Measurements from ENCODE around the gene NAA10.

NAA10 gene

DNA sequence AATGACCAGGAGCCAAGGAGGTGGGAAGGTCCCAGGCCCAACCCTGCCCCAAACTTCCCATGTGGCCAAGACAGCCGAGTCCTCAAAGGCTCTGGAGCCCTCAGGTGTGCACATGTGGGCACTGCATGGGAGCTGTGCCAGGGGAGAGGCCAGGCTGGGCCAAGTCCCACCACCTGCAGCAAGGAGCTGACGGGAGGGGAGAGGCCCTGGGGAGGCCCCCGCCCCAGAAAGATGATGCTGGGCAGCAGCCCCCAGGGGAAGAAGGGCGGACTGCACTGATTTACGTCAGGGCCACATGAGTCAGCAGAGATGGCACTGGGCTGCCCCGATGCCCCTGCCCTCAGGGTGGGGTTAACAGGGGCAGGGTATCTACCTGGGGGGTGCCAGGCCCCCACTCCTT, 50.2 kb downstream of the NAA10 start:
- no peak overlapping the region for H3K4me3 ChIP-seq (ENCODE audit: low read depth, low read length)
- no peak overlapping the region for H3K9ac ChIP-seq
- no peak overlapping the region for H3K27ac ChIP-seq
- no peak overlapping the region for H3K4me2 ChIP-seq (ENCODE audit: low read length)
- no peaks in the 10 kb centered on the region for H3K36me3 ChIP-seq (ENCODE audit: control insufficient read depth, insufficient read depth, low read length)
- no peaks in the 10 kb centered on the region for H3K4me1 ChIP-seq
- no peaks in the 10 kb centered on the region for H3K79me2 ChIP-seq
- H3K27me3 ChIP-seq (ENCODE audit: control insufficient read depth, insufficient read depth, low read length): peaks cover 3% of the 10 kb centered on the region
- H2AFZ ChIP-seq: no peak overlapping the region
- no peaks in the 10 kb centered on the region for H3K9me3 ChIP-seq (ENCODE audit: control insufficient read depth, low read length)
- TF ChIP-seq, protein P1, sequence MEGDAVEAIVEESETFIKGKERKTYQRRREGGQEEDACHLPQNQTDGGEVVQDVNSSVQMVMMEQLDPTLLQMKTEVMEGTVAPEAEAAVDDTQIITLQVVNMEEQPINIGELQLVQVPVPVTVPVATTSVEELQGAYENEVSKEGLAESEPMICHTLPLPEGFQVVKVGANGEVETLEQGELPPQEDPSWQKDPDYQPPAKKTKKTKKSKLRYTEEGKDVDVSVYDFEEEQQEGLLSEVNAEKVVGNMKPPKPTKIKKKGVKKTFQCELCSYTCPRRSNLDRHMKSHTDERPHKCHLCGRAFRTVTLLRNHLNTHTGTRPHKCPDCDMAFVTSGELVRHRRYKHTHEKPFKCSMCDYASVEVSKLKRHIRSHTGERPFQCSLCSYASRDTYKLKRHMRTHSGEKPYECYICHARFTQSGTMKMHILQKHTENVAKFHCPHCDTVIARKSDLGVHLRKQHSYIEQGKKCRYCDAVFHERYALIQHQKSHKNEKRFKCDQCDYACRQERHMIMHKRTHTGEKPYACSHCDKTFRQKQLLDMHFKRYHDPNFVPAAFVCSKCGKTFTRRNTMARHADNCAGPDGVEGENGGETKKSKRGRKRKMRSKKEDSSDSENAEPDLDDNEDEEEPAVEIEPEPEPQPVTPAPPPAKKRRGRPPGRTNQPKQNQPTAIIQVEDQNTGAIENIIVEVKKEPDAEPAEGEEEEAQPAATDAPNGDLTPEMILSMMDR (IDR thresholded peaks at IDR 0.05): peak; percentile 55

DNA sequence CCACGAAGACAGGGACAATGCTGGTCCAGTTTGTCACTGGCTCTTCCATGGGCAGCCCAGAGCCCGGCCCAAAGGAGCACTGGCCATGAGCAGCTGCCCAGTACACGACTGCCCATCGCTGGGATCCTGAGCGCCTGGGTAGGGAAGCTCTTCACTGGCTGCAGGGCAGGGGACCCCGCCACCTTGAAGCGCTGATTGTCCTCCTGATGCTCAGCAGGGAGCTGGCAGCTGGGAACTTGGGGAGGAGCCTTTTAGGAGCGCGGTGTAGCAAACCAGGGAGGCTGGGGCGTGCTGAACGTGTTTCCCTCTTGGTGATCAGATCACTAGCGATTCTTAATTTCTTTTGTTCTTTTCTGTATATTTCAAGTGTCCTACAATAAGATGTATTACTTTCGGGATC, 50.7 kb downstream of the NAA10 start:
- Histone ChIP-seq H3K9ac (no peak overlapping the region), H3K27ac (no peak overlapping the region), H3K27me3 (ENCODE audit: control insufficient read depth, insufficient read depth, low read length) (peaks cover 3% of the 10 kb centered on the region), H3K9me3 (ENCODE audit: control insufficient read depth, low read length) (no peaks in the 10 kb centered on the region), H3K4me1 (no peaks in the 10 kb centered on the region), H3K79me2 (no peaks in the 10 kb centered on the region), H3K4me3 (ENCODE audit: low read depth, low read length) (no peak overlapping the region), H3K36me3 (ENCODE audit: control insufficient read depth, insufficient read depth, low read length) (no peaks in the 10 kb centered on the region), H2AFZ (no peak overlapping the region), H3K4me2 (ENCODE audit: low read length) (no peak overlapping the region)
- TF ChIP-seq, protein P1 (IDR thresholded peaks at IDR 0.05): no peak

DNA sequence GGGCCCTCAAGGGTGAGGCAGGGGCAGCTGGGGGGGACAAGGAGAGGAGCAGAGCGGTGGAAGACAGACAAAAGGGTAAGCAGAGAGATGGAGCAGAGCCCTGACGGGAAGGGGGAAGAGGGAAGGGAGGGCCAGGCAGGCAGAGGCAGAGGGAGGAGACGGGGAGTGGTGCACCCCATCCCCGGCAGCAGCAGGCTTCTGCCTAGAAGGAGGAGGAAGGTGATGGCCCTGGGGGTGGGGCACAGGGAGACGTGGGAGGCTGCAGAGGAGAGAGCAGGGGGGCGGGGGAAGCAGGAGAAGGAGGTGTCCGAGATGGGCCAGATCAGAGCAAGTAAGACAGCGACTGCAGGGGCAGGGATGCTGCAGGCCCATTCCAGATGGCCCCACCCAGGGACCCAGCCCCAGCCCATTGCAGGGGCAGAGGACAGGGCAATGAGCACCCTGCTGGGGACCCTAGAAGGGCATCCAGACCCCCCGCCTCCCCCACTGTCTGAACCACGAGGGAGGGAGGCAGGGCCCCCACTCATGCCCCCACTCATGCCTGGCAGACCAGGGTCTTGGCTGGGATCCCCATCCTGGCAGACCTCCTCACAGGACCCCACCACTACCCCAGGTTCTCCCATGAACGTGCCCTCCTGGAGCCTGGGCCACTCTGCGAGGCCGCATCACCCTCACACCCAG, 51.5 kb downstream of the NAA10 start:
- TF ChIP-seq, protein P1 (IDR thresholded peaks at IDR 0.05): no peak
- Histone ChIP-seq H3K4me2 (ENCODE audit: low read length) (no peak overlapping the region), H2AFZ (no peak overlapping the region), H3K27me3 (ENCODE audit: control insufficient read depth, insufficient read depth, low read length) (peaks cover 3% of the 10 kb centered on the region), H3K79me2 (no peaks in the 10 kb centered on the region), H3K27ac (no peak overlapping the region), H3K4me3 (ENCODE audit: low read depth, low read length) (no peak overlapping the region), H3K36me3 (ENCODE audit: control insufficient read depth, insufficient read depth, low read length) (no peaks in the 10 kb centered on the region), H3K9ac (no peak overlapping the region), H3K9me3 (ENCODE audit: control insufficient read depth, low read length) (no peaks in the 10 kb centered on the region), H3K4me1 (no peaks in the 10 kb centered on the region)

DNA sequence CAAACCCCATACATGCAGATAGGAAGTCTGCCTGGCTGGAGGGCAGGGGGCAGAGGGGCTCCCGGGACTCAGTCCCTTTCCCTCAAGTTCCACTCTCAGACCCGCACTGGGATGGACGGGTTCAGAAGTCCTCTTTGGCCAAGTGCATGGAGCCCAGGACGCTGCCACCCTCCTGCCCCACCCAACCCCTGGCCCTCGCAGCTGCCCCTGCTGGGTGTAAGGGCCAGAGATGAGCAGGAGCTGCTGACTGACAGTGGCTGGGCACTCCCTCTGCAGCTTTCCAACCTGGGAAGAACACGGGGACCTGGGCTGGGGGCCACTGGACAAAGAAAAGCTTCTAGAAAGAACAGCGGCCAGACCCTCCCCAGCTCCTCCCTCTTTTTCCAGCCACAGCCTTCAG, 52.3 kb downstream of the NAA10 start:
- Histone ChIP-seq H3K4me2 (ENCODE audit: low read length) (no peak overlapping the region), H3K36me3 (ENCODE audit: control insufficient read depth, insufficient read depth, low read length) (no peaks in the 10 kb centered on the region), H3K4me3 (ENCODE audit: low read depth, low read length) (no peak overlapping the region), H3K4me1 (no peaks in the 10 kb centered on the region), H3K9me3 (ENCODE audit: control insufficient read depth, low read length) (no peaks in the 10 kb centered on the region), H2AFZ (no peak overlapping the region), H3K9ac (no peak overlapping the region), H3K79me2 (no peaks in the 10 kb centered on the region), H3K27me3 (ENCODE audit: control insufficient read depth, insufficient read depth, low read length) (peaks cover 3% of the 10 kb centered on the region), H3K27ac (no peak overlapping the region)
- TF ChIP-seq, protein P1 (IDR thresholded peaks at IDR 0.05): no peak

DNA sequence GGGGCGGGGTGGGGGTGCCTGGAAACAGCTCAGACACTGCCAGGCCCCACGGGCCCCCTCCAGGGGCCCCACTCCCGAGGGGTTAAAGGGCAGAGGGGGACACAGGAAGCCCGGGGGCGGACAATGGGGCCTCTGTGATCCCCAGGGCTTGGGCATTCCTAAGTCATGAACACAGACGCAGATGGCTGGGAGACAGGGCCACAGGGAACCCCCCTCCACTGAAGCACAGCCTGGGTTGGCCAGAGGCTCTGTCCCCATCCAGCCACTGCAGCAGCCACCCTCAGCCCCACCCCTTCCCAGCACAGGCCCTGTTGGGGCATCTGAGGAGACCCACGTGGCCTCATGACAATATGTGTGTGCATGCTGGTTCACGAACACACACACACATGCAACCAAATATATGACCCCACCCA, 52.7 kb downstream of the NAA10 start:
- Histone ChIP-seq H3K27ac (no peak overlapping the region), H3K4me1 (no peaks in the 10 kb centered on the region), H2AFZ (no peak overlapping the region), H3K9me3 (ENCODE audit: control insufficient read depth, low read length) (no peaks in the 10 kb centered on the region), H3K9ac (no peak overlapping the region), H3K4me3 (ENCODE audit: low read depth, low read length) (no peak overlapping the region), H3K36me3 (ENCODE audit: control insufficient read depth, insufficient read depth, low read length) (no peaks in the 10 kb centered on the region), H3K27me3 (ENCODE audit: control insufficient read depth, insufficient read depth, low read length) (peaks cover 3% of the 10 kb centered on the region), H3K4me2 (ENCODE audit: low read length) (no peak overlapping the region), H3K79me2 (no peaks in the 10 kb centered on the region)
- TF ChIP-seq, protein P1 (IDR thresholded peaks at IDR 0.05): no peak

All from parathyroid adenoma (tissue), 2 donors.